ENCODE measurements around the gene CACNA1H. TPM values are rescaled to one million over a fixed set of nuclear protein-coding genes. Genes with fewer than 3 reads are reported as not detected.

CACNA1H gene
- total and polyA plus RNA-seq, 7 donors: 0.46 to 181 (median 37.0) TPM

DNA sequence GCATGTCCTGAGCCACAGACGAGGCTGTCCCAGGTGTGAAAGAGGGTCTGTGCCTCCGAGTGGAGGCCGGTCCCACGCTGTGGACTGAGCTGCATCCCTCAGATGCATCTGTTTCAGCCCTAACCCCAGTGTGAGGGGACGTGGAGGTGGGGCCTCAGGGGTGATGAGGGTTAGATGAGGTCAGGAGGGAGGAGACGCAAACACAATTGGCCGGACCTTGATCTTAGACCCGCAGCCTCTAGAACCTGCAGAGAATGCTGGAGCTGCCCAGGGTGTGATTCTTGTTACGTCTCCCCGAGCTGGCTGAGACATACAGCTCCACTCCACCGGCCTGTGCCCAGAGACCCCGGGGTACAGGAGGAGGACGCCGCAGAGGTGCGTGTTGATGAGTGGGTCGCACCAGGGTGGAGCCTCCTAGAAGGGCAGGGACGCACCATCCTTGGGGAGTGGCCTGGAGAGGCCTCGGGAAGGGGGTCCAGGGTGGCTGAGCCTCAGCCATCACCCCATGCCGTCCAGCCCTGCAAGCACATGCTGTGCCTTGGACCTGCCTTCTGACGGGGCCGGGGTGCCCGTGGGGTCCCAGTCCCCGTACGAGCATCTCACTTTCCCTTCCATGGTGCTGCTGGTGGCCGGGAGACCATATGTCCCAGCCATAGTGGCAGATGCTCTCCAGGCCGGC, 40.3 kb upstream of the CACNA1H start:
- Histone ChIP-seq H3K27me3 (peaks cover 0 to 9% (median 4%) of the 10 kb centered on the region in 3 donors), H3K27ac (no peak overlapping the region), H3K36me3 (no peaks in the 10 kb centered on the region), H3K4me3 (no peak overlapping the region), H3K9me3 (no peaks in the 10 kb centered on the region), H3K4me1 (peaks cover 0 to 14% (median 13%) of the 10 kb centered on the region in 4 donors)
- DNase-seq: no peak
- WGBS, 2 donors: 50 to 66% methylated on average over 26 of the region's 26 CpGs
- intact Hi-C loops (cut with DNase I): no loop called here
- TF ChIP-seq CTCF (IDR thresholded peaks at IDR 0.05) (no peak), POLR2AphosphoS5 (IDR thresholded peaks at IDR 0.05) (no peak), POLR2A (IDR thresholded peaks at IDR 0.05) (no peak)

GRCh38 chr16:1113489-1113888, 39.4 kb upstream of the CACNA1H start:
- WGBS, 2 donors: 67 to 71% methylated on average over 16 of the region's 16 CpGs
- Histone ChIP-seq H3K4me1 (peaks cover 0 to 11% (median 10%) of the 10 kb centered on the region in 4 donors), H3K36me3 (no peaks in the 10 kb centered on the region), H3K27me3 (peaks cover 0 to 4% (median 3%) of the 10 kb centered on the region in 3 donors), H3K4me3 (no peak overlapping the region), H3K9me3 (no peaks in the 10 kb centered on the region), H3K27ac (no peak overlapping the region)
- DNase-seq: no peak
- intact Hi-C loops (cut with DNase I): no loop called here
- no peak for TF ChIP-seq CTCF (IDR thresholded peaks at IDR 0.05)
- no peak for TF ChIP-seq POLR2A (IDR thresholded peaks at IDR 0.05)
- TF ChIP-seq EP300 (IDR thresholded peaks at IDR 0.05): no peak
- no peak for TF ChIP-seq POLR2AphosphoS5 (IDR thresholded peaks at IDR 0.05)

GRCh38 chr16:1113889-1114526, 38.9 kb upstream of the CACNA1H start:
- Histone ChIP-seq H3K27ac (no peak overlapping the region), H3K9me3 (no peaks in the 10 kb centered on the region), H3K27me3 (no peaks in the 10 kb centered on the region), H3K4me1 (peaks cover 0 to 6% (median 6%) of the 10 kb centered on the region in 4 donors), H3K36me3 (no peaks in the 10 kb centered on the region), H3K4me3 (no peak overlapping the region)
- intact Hi-C loops (cut with DNase I): no loop called here
- DNase-seq: no peak
- WGBS, 2 donors: 81 to 85% methylated on average over 15 of the region's 15 CpGs
- TF ChIP-seq EP300 (IDR thresholded peaks at IDR 0.05) (no peak), POLR2AphosphoS5 (IDR thresholded peaks at IDR 0.05) (no peak)

DNA sequence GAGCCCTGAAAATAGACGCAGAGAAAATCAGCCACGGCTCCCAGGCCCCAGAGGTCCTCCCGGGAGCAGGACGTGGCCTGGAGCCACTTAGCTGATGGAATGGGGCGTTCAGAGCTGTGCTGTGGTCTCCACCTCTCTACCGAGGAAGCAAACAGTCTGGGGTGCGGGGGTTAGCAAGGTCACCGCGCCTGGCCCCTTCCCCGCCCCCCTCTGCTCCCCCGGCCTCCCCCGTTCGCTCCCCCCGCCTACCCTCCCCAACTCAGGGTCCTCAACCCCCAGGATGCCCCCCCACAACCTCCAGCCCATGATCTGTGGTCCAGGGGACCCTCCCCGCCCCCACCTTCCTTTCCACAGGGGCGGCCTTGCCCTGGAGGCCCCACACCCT, 36.2 kb upstream of the CACNA1H start:
- intact Hi-C loops (cut with DNase I): no loop called here
- no peaks in the 10 kb centered on the region for H3K9me3 ChIP-seq
- H3K36me3 ChIP-seq: no peaks in the 10 kb centered on the region
- no peaks in the 10 kb centered on the region for H3K27me3 ChIP-seq
- H3K27ac ChIP-seq: no peak overlapping the region
- DNase-seq: no peak
- TF ChIP-seq POLR2AphosphoS5 (IDR thresholded peaks at IDR 0.05) (no peak), CTCF (IDR thresholded peaks at IDR 0.05) (no peak), EP300 (IDR thresholded peaks at IDR 0.05) (no peak), POLR2A (IDR thresholded peaks at IDR 0.05) (no peak)
- H3K4me1 ChIP-seq: no peaks in the 10 kb centered on the region
- no peak overlapping the region for H3K4me3 ChIP-seq
- WGBS, 2 donors: 47 to 60% methylated on average over 16 of the region's 16 CpGs

DNA sequence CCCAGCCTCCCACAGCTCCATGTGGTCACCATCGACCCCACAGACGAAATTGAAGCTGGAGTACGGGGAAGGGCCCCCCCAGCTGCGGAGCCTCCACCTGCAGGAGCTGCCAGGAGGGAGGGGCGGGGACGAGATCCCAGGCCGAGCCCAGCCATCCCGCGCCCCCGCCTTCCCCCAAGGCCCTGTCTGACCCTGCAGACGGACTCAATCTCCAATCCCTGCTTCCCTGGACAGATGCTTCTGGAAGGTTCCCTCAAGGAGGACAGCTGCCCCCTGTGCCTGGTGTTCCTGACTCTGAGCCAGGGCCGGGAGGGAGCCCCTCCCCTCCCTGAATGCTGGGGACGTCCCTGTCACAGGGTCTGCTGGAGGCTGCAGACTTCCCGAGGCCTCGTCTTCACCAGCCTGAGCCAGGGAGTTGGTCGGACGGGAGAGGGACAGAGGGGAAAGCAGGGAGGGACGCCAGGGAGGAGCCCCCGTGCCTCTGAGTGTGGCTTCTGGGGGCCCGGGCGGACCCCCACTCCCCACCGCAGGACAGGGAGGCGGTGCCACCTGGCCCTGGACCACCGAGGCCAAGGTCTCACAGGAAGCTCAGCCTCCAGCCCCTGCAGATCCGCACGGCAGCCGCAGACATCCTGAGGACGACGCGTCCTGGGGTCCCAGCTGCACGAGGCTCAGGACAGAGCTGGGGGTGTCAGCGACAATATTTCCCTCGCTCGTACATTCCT, 35.6 kb upstream of the CACNA1H start:
- Histone ChIP-seq H3K4me1 (no peaks in the 10 kb centered on the region), H3K27me3 (no peaks in the 10 kb centered on the region), H3K9me3 (no peaks in the 10 kb centered on the region), H3K27ac (no peak overlapping the region), H3K36me3 (no peaks in the 10 kb centered on the region), H3K4me3 (no peak overlapping the region)
- 30 to 57% methylated on average over 34 of the region's 34 CpGs for WGBS, 2 donors
- TF ChIP-seq EP300 (IDR thresholded peaks at IDR 0.05) (no peak), POLR2A (IDR thresholded peaks at IDR 0.05) (no peak), CTCF (IDR thresholded peaks at IDR 0.05) (no peak), POLR2AphosphoS5 (IDR thresholded peaks at IDR 0.05) (no peak)
- DNase-seq: no peak
- intact Hi-C loops (cut with DNase I): no loop called here
